ENCODE measurements around the gene HTR1E.
"Not testable (repeated sequence)": the region's sequence is repeated elsewhere in the genome, so short reads cannot be mapped to it uniquely, and the experiment has no call there.

The HTR1E gene

DNA sequence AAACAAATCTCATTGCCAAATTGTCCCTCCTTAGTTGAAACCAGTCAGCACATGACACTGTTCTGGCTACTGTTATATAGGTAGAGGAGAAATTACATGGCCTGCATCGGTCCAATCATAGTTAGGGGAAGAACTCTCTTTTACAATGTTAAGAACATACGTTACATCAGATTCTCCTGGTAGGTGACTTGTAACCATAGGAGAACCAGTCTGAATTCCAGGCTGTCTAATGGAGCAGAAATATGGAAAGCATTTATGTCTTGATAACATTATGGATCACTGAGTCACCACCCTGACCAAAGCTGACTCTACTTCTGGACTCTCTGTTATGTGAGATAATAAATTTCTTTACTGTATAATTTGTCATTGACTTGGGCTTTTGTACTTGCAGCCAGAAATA lies 40.9 kb downstream of the HTR1E start:
- no peak for DNase-seq

GRCh38 chr6:87001494-87001893 lies 64.2 kb downstream of the HTR1E start:
- DNase-seq = no peak

DNA sequence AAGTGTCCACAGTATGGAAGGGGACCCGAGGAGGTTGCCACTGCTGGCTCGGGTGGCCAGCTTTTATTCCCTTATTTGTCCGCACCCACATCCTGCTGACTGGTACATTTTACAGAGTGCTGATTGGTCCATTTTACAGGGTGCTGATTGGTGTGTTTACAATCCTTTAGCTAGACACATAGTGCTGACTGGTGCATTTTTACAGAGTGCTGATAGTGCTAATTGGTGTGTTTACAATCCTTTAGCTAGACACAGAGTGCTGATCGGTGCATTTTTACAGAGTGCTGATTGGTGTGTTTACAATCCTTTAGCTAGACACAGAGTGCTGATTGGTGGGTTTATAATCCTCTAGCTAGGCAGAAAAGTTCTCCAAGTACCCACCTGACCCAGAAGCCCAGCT lies 65.1 kb downstream of the HTR1E start:
- DNase-seq = not testable (repeated sequence)

GRCh38 chr6:87006541-87006940 lies 69.2 kb downstream of the HTR1E start:
- DNase-seq = not testable (repeated sequence)

GRCh38 chr6:87009581-87009980 lies 72.3 kb downstream of the HTR1E start:
- DNase-seq = not testable (repeated sequence)

- DNase-seq = no peak
These were observed 74.7 kb downstream of the HTR1E start for GRCh38 chr6:87012035-87012434.

GRCh38 chr6:87012743-87013142 lies 75.4 kb downstream of the HTR1E start:
- DNase-seq = no peak

GRCh38 chr6:87016772-87017171 lies 79.4 kb downstream of the HTR1E start:
- no peak for DNase-seq

GRCh38 chr6:87027021-87027420 lies 89.7 kb downstream of the HTR1E start:
- DNase-seq = no peak

GRCh38 chr6:87029711-87030314 lies 92.5 kb downstream of the HTR1E start:
- DNase-seq = no peak

- no peak for DNase-seq
These were observed 103.4 kb downstream of the HTR1E start for GRCh38 chr6:87040729-87041128.

GRCh38 chr6:87045521-87046075 lies 108.3 kb downstream of the HTR1E start:
- no peak for DNase-seq

DNA sequence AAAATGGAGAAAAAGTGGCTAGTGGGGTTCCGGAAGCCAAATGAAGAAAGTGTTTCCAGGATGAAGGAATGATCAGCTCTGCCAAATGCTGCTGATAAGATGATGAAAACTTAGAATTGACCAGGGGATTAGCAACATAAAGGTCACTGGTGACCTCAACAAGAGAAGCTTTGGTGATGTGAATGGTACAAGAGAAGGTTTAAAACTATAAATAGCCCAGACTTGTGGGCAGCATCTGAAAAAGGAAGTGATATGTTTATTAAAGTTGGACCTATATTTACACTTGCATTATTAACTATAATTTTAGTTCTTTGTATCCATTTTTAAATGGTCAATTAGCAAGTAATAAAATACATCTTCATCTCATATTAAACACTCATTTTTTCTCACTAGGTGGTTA lies 112.5 kb downstream of the HTR1E start:
- DNase-seq = no peak

DNA sequence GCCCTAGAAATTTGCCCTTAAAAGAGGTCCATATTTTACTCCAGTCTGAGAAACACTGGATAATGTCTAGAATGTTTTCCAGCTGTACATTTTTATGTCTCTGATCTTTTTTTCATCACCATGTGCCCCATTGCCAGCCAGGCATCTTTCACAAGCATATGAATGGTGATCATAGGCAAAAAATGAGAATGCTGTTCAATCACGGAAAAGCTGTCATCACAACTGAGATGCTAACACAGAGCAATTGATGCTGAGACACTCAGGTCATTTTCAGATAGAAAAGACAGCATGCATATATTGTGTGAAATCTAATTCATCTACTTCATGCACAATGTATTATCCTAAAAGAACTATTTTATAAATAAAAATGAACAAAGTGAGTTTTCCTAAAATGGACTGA lies 116.0 kb downstream of the HTR1E start:
- no peak for DNase-seq

DNA sequence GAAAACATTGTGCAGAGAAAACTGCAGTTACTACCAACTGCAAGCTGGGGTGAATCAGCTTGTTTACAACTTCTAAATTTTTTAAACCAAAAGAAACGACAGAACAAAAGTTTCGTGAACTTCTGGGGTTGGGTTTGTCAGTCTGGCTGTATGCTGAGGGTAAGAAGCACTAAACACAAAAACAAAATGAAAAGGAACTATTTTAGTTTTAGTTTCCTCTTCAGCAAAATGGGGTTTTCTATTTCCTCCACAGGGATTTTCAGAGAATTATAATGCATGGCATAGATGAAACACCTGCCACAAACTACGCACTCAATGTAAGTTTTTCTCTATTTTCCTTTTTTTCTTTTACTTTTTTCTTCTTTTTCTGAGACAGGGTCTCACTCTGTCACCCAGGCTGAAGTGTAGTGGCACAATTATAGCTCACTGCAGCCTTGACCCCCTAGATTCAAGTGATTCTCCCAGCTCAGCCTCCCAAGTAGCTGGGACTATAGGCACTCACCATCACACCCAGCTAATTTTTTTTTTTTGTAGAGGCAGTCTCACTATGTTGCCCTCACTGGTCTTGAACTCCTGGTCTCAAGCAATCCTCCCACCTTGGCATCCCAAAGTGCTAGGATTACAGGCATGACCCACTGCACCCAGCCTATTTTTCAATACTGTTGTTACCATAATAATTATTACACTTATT lies 117.0 kb downstream of the HTR1E start:
- DNase-seq = no peak

- DNase-seq = no peak
These were observed 122.6 kb downstream of the HTR1E start for GRCh38 chr6:87059943-87060342.

DNA sequence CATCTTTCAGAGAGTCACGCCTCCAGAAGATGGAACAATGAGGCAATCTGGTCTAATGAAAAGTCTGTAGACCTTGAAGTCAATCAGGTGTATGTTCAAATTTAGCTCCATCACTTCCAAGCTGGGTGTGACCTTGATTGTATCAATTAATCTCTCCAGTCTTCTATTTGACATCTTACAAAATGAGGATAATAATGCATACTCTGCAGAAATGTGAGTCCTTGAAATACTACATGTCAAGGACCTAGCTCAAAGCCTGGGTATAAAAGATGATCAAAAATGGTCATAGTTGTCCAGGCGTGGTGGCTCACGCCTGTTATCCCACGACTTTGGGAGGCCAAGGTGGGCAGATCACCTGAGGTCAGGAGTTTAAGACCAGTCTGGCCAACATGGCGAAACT lies 127.8 kb downstream of the HTR1E start:
- DNase-seq = no peak
